ENCODE results near the gene FPR1.

Gene FPR1

GRCh38 chr19:51735759-51736449 lies 15.8 kb downstream of the FPR1 start:
- TF ChIP-seq GATA2 (IDR thresholded peaks at IDR 0.05; ENCODE audit: low read depth, low read length) = no peak
- TF ChIP-seq GATA3 (IDR thresholded peaks at IDR 0.05; ENCODE audit: low read depth, low read length) = no peak

- TF ChIP-seq GATA3 (IDR thresholded peaks at IDR 0.05; ENCODE audit: low read depth, low read length) (no peak), GATA2 (IDR thresholded peaks at IDR 0.05; ENCODE audit: low read depth, low read length) (no peak)
These were observed 17.7 kb downstream of the FPR1 start for GRCh38 chr19:51733742-51734522.

GRCh38 chr19:51729781-51730180 lies 21.9 kb downstream of the FPR1 start:
- TF ChIP-seq GATA2 (IDR thresholded peaks at IDR 0.05; ENCODE audit: low read depth, low read length) (no peak), GATA3 (IDR thresholded peaks at IDR 0.05; ENCODE audit: low read depth, low read length) (no peak)

GRCh38 chr19:51727349-51727880 lies 24.3 kb downstream of the FPR1 start:
- TF ChIP-seq GATA3 (IDR thresholded peaks at IDR 0.05; ENCODE audit: low read depth, low read length) (no peak), GATA2 (IDR thresholded peaks at IDR 0.05; ENCODE audit: low read depth, low read length) (no peak)

GRCh38 chr19:51726049-51726448 lies 25.6 kb downstream of the FPR1 start:
- TF ChIP-seq GATA2 (IDR thresholded peaks at IDR 0.05; ENCODE audit: low read depth, low read length) (no peak), GATA3 (IDR thresholded peaks at IDR 0.05; ENCODE audit: low read depth, low read length) (no peak)

- no peak for TF ChIP-seq GATA3 (IDR thresholded peaks at IDR 0.05; ENCODE audit: low read depth, low read length)
- TF ChIP-seq GATA2 (IDR thresholded peaks at IDR 0.05; ENCODE audit: low read depth, low read length) = no peak
These were observed 27.1 kb downstream of the FPR1 start for GRCh38 chr19:51724543-51724942.

- no peak for TF ChIP-seq GATA2 (IDR thresholded peaks at IDR 0.05; ENCODE audit: low read depth, low read length)
- no peak for TF ChIP-seq GATA3 (IDR thresholded peaks at IDR 0.05; ENCODE audit: low read depth, low read length)
These were observed 29.2 kb downstream of the FPR1 start for GRCh38 chr19:51722492-51722891.

GRCh38 chr19:51721905-51722304 lies 29.8 kb downstream of the FPR1 start:
- TF ChIP-seq GATA2 (IDR thresholded peaks at IDR 0.05; ENCODE audit: low read depth, low read length) = no peak
- no peak for TF ChIP-seq GATA3 (IDR thresholded peaks at IDR 0.05; ENCODE audit: low read depth, low read length)

GRCh38 chr19:51719251-51719988 lies 32.3 kb downstream of the FPR1 start:
- TF ChIP-seq GATA2 (IDR thresholded peaks at IDR 0.05; ENCODE audit: low read depth, low read length) = no peak

GRCh38 chr19:51716925-51717324 lies 34.8 kb downstream of the FPR1 start:
- TF ChIP-seq GATA3 (IDR thresholded peaks at IDR 0.05; ENCODE audit: low read depth, low read length) = no peak
- no peak for TF ChIP-seq GATA2 (IDR thresholded peaks at IDR 0.05; ENCODE audit: low read depth, low read length)

GRCh38 chr19:51715850-51716249 lies 35.8 kb downstream of the FPR1 start:
- TF ChIP-seq GATA3 (IDR thresholded peaks at IDR 0.05; ENCODE audit: low read depth, low read length) (no peak), GATA2 (IDR thresholded peaks at IDR 0.05; ENCODE audit: low read depth, low read length) (no peak)

- TF ChIP-seq GATA2 (IDR thresholded peaks at IDR 0.05; ENCODE audit: low read depth, low read length) (no peak), GATA3 (IDR thresholded peaks at IDR 0.05; ENCODE audit: low read depth, low read length) (no peak)
These were observed 36.8 kb downstream of the FPR1 start for GRCh38 chr19:51714848-51715247.

GRCh38 chr19:51713319-51714285 lies 38.1 kb downstream of the FPR1 start:
- no peak for TF ChIP-seq GATA2 (IDR thresholded peaks at IDR 0.05; ENCODE audit: low read depth, low read length)
- TF ChIP-seq GATA3 (IDR thresholded peaks at IDR 0.05; ENCODE audit: low read depth, low read length) = no peak

All from SH-SY5Y (cell line).